Liver (tissue), 9 donors: ENCODE measurements around the gene CHSY1. TPM values are rescaled to one million over a fixed set of nuclear protein-coding genes. Genes with fewer than 3 reads are reported as not detected.

Experiments used
- DNase-seq: peaks from one replicate; pipeline ENCODE4 v3.0.0-alpha.2; 2017; ENCODE audit warnings: low spot score
- H3K27ac ChIP-seq, 2 donors: one replicate each; pipeline ENCODE4 v1.7.0; 2013; ENCODE audit warnings: inconsistent platforms in 2 of 2, low read length in 2 of 2, control low read depth in 1 of 2, low read depth in 1 of 2, mild to moderate bottlenecking in 1 of 2
- H3K27me3 ChIP-seq, 4 donors: one replicate each; pipeline versions ENCODE4 v1.6.1 to v1.7.0; 2013; ENCODE audit warnings: low read length in 3 of 4, inconsistent platforms in 1 of 4, mild to moderate bottlenecking in 1 of 4, moderate library complexity in 1 of 4; ENCODE audit not compliant: control insufficient read depth in 4 of 4, insufficient read depth in 4 of 4
- H3K36me3 ChIP-seq, 4 donors: one replicate each; pipeline versions ENCODE4 v1.6.1 to v1.7.0; 2013; ENCODE audit warnings: low read length in 3 of 4, mild to moderate bottlenecking in 3 of 4, low read depth in 1 of 4, moderate library complexity in 1 of 4; ENCODE audit not compliant: control insufficient read depth in 4 of 4, insufficient read depth in 3 of 4
- H3K4me1 ChIP-seq, 4 donors: one replicate each; pipeline versions ENCODE4 v1.6.1 to v1.7.0; 2013; ENCODE audit warnings: low read length in 3 of 4, mild to moderate bottlenecking in 3 of 4, moderate library complexity in 1 of 4; ENCODE audit not compliant: control insufficient read depth in 4 of 4, insufficient read depth in 4 of 4
- H3K4me3 ChIP-seq, 3 donors: one replicate each; pipeline versions ENCODE4 v1.6.1 to v1.7.0; 2013; ENCODE audit warnings: low read length in 3 of 3, control low read depth in 1 of 3, low read depth in 1 of 3, mild to moderate bottlenecking in 1 of 3
- H3K9ac ChIP-seq, 2 donors: one replicate each; pipeline ENCODE4 v1.7.0; 2013; ENCODE audit warnings: low read length in 2 of 2, mild to moderate bottlenecking in 2 of 2, moderate library complexity in 2 of 2, control low read depth in 1 of 2, low read depth in 1 of 2
- H3K9me3 ChIP-seq, 4 donors: one replicate each; pipeline versions ENCODE4 v1.6.1 to v1.7.0; 2013; ENCODE audit warnings: low read length in 3 of 4; ENCODE audit not compliant: control insufficient read depth in 4 of 4
- ATF3 ChIP-seq: IDR thresholded peaks from 2 replicates; pipeline ENCODE4 v1.6.1; 2016; ENCODE audit warnings: antibody characterized with exemption
- CTCF ChIP-seq: fragments of 150-350 bp; IDR thresholded peaks from 2 replicates; pipeline ENCODE4 v1.5.1; 2017; ENCODE audit warnings: improper control_type of control experiment, low read depth, low read length; ENCODE audit not compliant: missing input control
- EGR1 ChIP-seq, 2 donors: IDR thresholded peaks; 2 replicates each; pipeline ENCODE4 v1.6.1; 2016 to 2018; ENCODE audit warnings: antibody characterized with exemption in 2 of 2, low read depth in 2 of 2
- FOXA2 ChIP-seq: IDR thresholded peaks from 2 replicates; pipeline ENCODE4 v1.6.1; 2016; ENCODE audit warnings: antibody characterized with exemption
- HNF4A ChIP-seq, 2 donors: conservative IDR thresholded peaks; 2 replicates each; pipeline ENCODE4 v1.6.1; 2016; ENCODE audit warnings: antibody characterized with exemption in 2 of 2, mild to moderate bottlenecking in 2 of 2
- REST ChIP-seq: IDR thresholded peaks from 2 replicates; pipeline ENCODE4 v1.6.1; 2016; ENCODE audit warnings: antibody characterized with exemption, mild to moderate bottlenecking
- RXRA ChIP-seq, 2 donors: IDR thresholded peaks; 2 replicates each; pipeline ENCODE4 v1.6.1; 2017 to 2018; ENCODE audit warnings: antibody characterized with exemption in 2 of 2, mild to moderate bottlenecking in 1 of 2
- SP1 ChIP-seq: IDR thresholded peaks from 2 replicates; pipeline ENCODE4 v1.6.1; 2018; ENCODE audit warnings: antibody characterized with exemption, mild to moderate bottlenecking
- YY1 ChIP-seq: IDR thresholded peaks from 2 replicates; pipeline ENCODE4 v1.6.1; 2016; ENCODE audit warnings: antibody characterized with exemption, mild to moderate bottlenecking
- WGBS: extraction: QIAGEN DNeasy Blood & Tissue Kit; methylation state at CpG from one replicate; pipeline ENCODE4 v1.1.7; 2013; 5-methylcytosine and 5-hydroxymethylcytosine counted together
- polyA plus RNA-seq, 2 donors: library from polyadenylated mRNA; stranded (reverse) in 1 of 2; unstranded in 1 of 2; fragments of 200-250 nt in 1 of 2; fragments of >200 nt in 1 of 2; fragmentation: Nextera tagmentation in 1 of 2; extraction: Ambion mirVana in 1 of 2; gene quantifications; one replicate each; pipeline versions ENCODE4 v1.2.1 to v1.2.3, GENCODE V29; 2013 to 2015
- total RNA-seq, 2 donors: library from RNA; depleted of rRNA; stranded (reverse); fragments of >200 nt; gene quantifications; one replicate each; pipeline ENCODE4 v1.2.3, GENCODE V29; 2014
- TF ChIP-seq, protein P1 (sequence below): IDR thresholded peaks from 2 replicates; pipeline ENCODE4 v1.6.1; 2016; ENCODE audit warnings: antibody characterized with exemption
- donor health status: healthy.
- donor health status: healthy.
- donor health status: healthy.
- donor health status: healthy.
- donor health status: healthy.

The CHSY1 gene
- total and polyA plus RNA-seq, 4 donors, result 1.4 to 12.3 (median 6.6) TPM

- TF ChIP-seq FOXA2 (no peak), ATF3 (no peak)
- TF ChIP-seq, protein P1, sequence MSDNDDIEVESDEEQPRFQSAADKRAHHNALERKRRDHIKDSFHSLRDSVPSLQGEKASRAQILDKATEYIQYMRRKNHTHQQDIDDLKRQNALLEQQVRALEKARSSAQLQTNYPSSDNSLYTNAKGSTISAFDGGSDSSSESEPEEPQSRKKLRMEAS, result no peak
- Histone ChIP-seq H3K27me3 (no peaks in the 10 kb centered on the region), H3K9ac (no peak overlapping the region), H3K4me1 (no peaks in the 10 kb centered on the region), H3K4me3 (no peak overlapping the region), H3K27ac (no peak overlapping the region), H3K36me3 (peaks cover 0 to 4% (median 2%) of the 10 kb centered on the region in 4 donors), H3K9me3 (no peaks in the 10 kb centered on the region)
- no peak for DNase-seq
- WGBS, result 96% methylated on average over 4 of the region's 4 CpGs
These were observed 70.5 kb downstream of the CHSY1 start for GRCh38 chr15:101181349-101181748.

GRCh38 chr15:101180620-101181307 lies 71.1 kb downstream of the CHSY1 start:
- Histone ChIP-seq H3K9ac (no peak overlapping the region), H3K36me3 (peaks cover 0 to 4% (median 2%) of the 10 kb centered on the region in 4 donors), H3K4me3 (no peak overlapping the region), H3K4me1 (no peaks in the 10 kb centered on the region), H3K27ac (no peak overlapping the region), H3K27me3 (no peaks in the 10 kb centered on the region), H3K9me3 (no peaks in the 10 kb centered on the region)
- WGBS, result 86% methylated on average over 13 of the region's 13 CpGs
- no peak for TF ChIP-seq FOXA2
- no peak for TF ChIP-seq REST
- TF ChIP-seq RXRA (IDR thresholded peaks at IDR 0.05), result no peak
- no peak for TF ChIP-seq SP1
- no peak for TF ChIP-seq YY1
- TF ChIP-seq CTCF, result no peak
- no peak for TF ChIP-seq HNF4A (conservative IDR thresholded peaks at IDR 0.05)
- TF ChIP-seq, protein P1, result no peak
- no peak for TF ChIP-seq EGR1 (IDR thresholded peaks at IDR 0.05; ENCODE audit: low read depth in 2 of 2)
- no peak for DNase-seq
